ENCODE data around the gene FGF5.
"Not testable (repeated sequence)": the region's sequence is repeated elsewhere in the genome, so short reads cannot be mapped to it uniquely, and the experiment has no call there.

FGF5 gene

DNA sequence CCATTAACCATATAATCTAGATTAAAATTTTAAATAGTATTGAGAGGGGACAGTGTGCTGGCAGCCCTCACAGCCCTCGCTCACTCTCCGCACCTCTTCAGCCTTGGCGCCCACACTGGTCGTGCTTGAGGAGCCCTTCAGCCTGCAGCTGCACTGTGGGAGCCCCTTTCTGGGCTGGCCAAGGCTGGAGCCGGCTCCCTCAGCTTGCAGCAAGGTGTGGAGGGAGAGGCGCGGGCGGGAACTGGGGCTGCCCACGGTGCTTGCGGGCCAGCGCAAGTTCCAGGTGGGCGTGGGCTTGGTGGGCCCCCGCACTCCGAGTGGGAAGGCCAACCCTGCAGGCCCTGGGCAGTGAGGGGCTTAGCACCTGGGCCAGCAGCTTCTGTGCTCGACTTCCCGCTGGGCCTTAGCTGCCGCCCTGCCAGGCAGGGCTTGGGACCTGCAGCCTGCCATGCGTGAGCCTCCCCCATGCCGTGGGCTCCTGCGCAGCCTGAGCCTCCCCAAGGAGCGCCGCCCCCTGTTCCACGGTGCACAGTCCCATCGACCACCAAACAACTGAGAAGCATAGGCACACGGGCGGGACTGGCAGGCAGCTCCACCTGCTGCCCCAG lies 36.3 kb downstream of the FGF5 start:
- no peak for DNase-seq

DNA sequence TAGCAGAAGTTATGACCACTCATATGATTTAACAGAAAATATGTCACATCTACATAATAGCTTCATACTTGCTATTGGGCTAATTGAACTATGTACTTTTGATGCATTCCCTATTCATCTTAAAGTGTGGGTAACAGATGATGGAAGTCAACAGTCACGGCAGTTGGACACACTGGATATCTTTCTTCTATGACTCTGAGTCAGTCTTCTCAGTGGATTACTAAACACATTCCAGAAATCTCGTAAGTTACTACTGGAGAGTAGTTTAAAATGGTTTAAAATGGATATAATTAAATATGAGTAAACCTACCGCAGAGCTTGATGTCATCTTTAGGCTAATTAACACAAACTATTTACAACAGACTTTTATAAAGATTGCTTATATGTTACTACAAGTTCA lies 39.0 kb downstream of the FGF5 start:
- DNase-seq: no peak

DNA sequence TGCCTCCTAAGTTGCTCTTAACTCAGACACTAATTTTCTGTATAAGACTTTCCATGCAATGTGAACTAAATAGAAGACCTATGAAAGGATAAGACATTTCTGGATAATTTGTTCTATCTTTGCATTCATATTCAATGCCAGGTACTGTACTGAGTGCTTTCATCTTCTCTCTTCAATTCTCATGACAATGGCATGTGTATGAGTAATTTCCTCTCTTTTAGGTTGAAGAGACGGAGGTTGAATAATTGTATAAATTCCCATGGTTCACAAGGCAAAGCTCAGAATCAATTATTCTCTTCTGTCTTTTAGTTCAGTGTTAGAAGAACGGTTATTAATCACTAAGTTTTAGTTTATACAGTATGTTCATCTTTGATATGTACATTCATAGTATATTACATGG lies 39.8 kb downstream of the FGF5 start:
- DNase-seq: no peak

GRCh38 chr4:80307183-80307735 lies 40.8 kb downstream of the FGF5 start:
- DNase-seq: peak; percentile 55

DNA sequence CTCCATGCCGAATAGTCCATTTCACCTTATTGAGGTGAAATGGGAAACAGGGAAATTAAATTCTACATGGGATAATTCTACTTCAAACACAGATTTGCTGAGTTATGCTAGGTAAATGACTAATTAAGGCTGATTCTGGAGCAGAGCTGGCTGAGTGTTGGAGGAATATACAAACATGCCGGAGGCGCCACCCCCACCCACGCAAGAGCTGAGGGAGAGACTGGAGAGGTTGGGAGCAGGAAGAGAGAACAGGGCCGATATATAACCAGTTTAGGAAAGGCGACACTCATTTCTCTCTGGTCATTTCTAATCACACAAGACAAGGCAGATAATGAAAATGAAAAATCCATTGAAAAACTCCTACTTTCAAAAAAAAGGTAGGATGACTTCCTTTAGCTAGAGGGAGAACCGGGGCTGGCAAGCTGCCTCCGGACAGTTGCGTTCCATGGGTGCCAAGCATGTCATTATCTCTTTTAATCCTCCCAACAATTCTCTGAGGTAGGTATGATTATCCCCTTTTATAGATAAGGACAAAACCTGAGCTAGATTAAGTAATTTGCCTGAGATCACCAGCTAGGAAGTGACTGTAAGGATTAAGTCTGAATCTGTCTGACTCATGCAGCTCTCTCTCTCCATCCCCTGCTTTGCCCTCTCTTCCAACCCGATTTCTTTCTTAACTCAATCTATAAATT lies 41.5 kb downstream of the FGF5 start:
- DNase-seq: peak; percentile 57

GRCh38 chr4:80308466-80308822 lies 42.0 kb downstream of the FGF5 start:
- no peak for DNase-seq

DNA sequence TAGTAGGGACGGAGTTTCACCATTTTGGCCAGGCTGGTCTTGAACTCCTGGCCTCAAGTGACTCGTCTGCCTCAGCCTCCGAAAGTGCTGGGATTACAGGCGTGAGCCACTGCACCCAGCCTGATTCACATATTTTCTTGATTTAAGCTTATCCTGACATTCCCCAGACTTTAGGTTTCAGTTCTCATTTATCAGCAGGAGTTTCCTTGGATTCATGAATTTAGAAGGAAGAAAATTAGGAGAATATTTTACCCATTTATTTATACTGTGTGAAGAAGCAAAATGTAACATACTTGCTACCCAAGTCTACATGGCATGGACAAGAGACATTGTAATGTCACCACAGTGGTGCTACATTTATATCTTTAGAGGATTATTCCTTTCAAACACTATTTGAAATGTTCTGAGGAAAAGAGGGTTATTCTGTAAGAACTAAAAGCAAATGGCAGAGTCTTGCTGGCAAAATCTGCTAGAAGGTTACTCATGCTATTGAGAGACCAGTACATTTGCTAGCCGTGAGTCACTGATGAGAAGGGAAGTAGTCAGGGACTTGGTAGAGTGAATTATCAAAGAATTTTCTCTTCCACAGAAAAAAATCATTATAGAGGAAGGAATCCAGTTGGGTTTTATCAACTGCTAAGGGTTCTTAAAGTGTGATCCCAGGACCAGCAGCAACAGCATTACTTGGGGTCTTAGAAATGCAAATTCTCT lies 43.0 kb downstream of the FGF5 start:
- DNase-seq: no peak

- no peak for DNase-seq
Observed at GRCh38 chr4:80311130-80311529, 44.7 kb downstream of the FGF5 start.

GRCh38 chr4:80312124-80312523 lies 45.7 kb downstream of the FGF5 start:
- DNase-seq: no peak

DNA sequence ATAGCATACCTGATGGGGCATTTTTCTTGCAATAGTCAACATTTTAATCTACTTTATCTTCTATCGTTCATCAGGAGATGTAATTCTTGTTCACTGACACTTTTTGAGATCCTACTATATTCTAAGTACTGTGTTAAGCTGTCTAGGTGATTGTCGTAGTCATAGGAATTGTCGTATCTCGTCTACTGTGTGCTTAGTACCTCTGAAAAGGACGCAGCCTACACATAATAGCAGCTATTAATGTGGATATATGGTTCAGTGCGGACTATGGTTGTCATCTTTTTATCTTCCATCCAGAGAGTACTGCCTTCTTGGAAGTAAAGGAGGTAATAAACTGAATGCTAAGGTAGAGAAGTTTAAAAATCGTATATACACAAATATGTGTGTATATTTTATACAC lies 47.2 kb downstream of the FGF5 start:
- DNase-seq: no peak

- DNase-seq: not testable (repeated sequence)
Observed at GRCh38 chr4:80315848-80316247, 49.4 kb downstream of the FGF5 start.

GRCh38 chr4:80321341-80321740 lies 54.9 kb downstream of the FGF5 start:
- no peak for DNase-seq

DNA sequence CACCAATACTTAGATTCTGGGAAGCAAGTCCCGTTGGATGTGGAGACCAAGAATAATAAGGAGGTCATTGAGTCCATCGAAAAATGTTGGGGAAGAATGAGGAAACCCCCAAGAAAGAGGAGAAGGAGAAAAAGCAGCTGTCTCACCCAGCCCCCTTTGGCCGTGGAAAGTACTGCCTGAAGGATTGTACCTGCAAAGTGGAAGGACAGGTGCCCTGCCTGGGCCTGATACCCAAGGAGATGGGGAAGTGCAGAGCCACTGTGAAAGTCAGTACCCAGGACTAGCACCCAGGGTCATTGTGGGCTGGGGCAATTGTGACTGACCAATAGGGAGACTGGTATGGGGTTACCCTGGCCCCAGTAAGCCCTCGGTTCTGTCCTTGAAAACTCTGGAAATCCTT lies 55.3 kb downstream of the FGF5 start:
- no peak for DNase-seq

- DNase-seq: no peak
Observed at GRCh38 chr4:80322716-80323115, 56.3 kb downstream of the FGF5 start.

GRCh38 chr4:80324171-80324570 lies 57.7 kb downstream of the FGF5 start:
- DNase-seq: no peak

DNA sequence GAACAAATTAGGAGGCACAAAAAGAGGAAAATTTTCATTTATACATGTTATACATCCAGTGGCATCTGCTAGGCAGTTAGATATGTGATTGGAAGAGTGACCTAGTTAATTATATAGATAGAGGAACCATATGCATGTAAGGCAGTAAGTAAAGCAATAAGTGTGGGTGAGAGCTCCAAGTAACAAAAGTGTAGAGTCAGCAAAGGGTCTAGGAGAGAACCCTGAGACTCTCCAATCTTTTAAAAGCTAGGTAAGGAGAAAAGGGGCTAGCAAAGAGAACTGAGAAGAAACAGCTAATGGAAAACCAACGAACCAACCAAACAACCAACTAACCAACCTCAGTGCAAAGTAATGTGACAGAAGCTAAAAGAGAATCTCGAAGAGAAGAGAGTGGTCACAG lies 65.2 kb downstream of the FGF5 start:
- DNase-seq: no peak

GRCh38 chr4:80333121-80333520 lies 66.7 kb downstream of the FGF5 start:
- DNase-seq: no peak

DNA sequence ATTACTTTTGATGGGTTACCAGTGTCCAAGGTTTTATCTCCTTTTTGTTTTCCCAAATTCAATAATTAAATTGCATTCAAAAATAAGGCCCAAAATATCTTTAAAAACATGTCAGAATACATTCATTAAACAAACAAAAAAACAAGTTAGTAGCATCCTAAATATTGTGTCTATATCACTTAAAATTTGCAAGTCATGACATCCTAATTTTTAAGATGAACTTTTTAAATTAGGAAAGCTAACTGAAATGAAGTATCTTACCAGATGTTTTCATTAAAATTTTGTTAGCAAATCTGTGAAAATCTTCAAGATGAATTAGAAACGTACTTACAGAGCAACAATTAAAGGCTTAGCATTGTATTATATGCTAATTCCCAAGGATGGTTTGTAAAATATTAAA lies 68.1 kb downstream of the FGF5 start:
- no peak for DNase-seq

DNA sequence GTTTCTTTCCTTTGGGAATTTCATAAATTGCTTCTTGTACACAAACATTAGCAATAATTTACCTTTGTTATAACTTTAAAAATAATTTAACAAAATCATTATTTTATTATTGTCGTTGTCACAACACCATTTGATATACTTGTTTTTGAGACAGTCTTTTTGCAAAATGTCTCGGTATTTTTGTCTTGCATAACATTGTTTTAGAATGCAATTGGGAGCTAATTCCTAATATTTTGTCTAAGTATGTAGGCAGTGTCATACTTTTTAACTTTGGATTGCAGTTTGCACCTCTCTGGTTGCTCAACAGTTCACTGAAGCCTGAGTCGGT lies 68.7 kb downstream of the FGF5 start:
- no peak for DNase-seq

DNA sequence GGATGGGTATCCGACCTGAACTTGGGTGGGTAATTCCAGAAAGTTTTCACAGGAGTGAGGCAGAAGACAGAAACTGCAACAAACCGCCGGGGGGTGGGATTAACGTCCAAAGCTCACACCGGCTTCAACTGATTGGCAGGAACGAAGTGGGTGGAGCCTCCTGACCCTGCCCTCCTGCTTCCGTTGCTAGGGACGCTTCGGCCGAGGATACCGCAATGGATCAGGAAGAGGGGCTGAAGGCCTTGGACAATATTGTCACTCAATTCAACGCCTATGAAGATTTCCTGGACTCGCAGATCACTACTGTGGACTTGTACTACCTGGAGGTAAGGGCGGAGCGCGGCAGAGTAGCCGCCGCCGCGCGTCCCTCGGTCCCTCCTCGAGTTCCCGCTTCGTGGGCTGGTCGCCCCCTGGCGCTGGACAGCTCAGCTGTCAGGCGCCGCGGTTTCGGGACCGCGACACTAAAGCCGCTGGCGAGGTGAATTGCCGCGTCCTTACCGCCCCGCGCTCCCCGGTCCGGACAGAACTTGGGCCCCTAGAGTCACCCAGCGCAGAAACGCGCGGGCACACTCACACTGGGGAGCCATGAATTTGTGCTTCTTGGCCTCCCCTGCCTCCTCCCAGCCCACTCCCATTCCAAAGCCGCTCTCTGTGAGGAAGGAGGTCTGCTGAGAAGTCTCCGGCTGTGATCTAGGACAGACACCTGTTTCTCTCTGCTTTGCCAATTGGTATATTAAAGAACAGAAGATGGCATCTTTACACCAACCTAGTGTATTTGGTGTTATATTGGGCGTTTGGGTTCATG lies 69.3 kb downstream of the FGF5 start, which contains the start of gene CFAP299:
CFAP299 (plus strand) TSS at position 177 of the 805 bp plus-strand sequence.
- peak; percentile 70 for DNase-seq

DNA sequence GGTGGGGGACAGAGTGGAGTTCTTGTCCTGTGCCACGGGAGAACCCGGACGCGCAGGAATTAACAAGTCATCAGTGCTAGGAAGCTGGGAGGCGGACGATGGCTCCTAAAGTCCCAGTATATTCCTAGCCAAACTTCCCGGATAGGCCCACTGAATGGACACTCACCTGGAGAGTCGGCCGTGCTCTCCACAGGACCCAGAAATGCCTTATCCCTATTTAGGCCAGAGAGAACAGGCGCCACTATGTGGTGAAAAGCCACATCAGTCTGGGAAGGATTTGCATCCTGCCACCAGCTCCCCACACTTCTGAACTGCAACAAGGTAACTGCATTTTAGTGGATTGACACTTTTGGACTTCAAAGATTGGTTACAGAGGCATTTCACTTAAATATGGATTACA lies 70.1 kb downstream of the FGF5 start:
- peak; percentile 2 for DNase-seq

DNA sequence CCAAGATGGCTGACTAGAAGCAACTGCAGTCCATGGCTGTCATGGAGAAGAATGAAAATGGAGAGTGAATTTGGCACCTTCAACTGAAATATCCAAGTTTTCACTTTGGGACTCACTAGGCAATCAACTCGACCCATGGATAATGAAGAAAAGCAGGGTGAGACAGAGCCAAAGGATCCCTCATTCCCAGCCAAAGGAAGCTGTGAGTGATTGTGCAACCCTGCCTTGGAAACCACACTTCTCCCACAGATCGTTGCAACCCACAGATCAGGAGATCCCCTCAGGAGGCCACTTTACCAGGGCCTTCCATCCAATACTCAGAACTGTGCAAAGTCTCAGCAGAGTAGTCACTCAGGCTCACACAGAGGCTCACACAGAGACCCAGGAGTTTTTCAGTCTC lies 73.6 kb downstream of the FGF5 start:
- DNase-seq: no peak

Data from NCI-H2029 treated with DMSO at 0.1 percent for 48 hours (cell line).